COLO668 (cell line): Measurements from ENCODE around the gene LYG1.
"Not testable (repeated sequence)": the region's sequence is repeated elsewhere in the genome, so short reads cannot be mapped to it uniquely, and the experiment has no call there.

Source experiments
- DNase-seq: peaks from one replicate; lab custom pipeline; 2025; ENCODE audit not compliant: unreplicated experiment; lab: John Stamatoyannopoulos, UW

The LYG1 gene

DNA sequence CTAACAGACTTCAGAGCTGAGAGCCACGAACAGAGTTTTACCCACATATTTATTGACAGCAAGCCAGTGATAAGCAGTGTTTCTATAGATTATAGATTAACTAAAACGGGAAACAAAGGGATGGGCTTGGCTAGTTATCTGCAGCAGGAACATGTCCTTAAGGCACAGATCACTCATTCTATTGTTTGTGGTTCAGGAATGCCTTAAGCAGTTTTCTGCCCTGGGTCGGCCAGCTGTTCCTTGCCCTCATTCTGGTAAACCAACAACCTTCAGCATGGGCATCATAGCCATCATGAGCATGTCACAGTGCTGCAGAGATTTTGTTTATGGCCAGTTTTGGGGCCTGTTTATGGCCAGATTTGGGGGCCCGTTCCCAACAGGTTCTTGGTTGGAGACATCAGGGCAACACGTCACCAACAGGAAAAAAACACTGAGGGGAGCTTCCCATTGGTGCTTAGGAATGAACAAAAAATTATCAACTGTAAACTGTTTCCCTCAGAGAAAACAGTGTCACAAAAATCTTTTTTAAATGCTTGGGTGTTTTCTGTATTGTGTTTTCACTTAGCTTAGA is 22.7 kb downstream of the LYG1 start:
- not testable (repeated sequence) for DNase-seq

DNA sequence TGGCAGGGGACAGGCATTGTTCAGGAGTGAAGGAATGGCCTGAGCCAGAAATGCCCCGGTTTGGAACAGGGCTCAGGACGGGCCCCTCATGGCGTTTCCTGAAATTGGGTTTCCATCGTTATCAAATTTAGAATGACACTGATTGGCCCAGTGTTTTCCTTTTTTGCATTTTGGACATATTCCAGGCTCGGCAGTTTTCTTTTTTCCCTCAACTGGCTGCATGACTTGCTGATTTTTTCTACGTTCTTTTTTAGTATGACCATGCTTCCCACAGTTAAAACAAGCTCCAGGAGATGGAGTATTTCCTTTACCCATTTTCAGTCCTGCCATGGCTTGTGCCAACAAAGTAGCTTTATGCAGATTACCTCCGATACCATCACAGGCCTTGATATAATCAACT is 25.1 kb downstream of the LYG1 start:
- DNase-seq, result no peak

DNA sequence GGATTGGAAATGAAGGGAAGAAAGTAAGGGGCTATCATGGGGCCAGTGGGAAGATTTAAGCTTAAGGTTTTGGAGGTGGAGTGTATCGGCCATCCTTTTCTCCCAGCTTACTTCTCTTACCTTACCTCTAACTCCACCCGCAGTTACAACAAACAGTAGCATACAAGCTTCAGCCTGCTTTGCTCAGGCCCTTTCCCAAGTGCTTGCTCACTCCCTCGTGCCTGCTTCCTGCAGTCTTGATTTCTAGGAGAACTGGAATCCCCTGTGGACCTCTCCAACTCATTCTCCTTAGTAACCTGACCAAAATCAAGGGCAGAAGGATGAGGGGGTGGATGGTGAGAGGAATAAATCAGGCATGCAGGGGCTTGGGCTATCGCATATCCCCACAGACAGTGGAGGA is 39.8 kb downstream of the LYG1 start:
- no peak for DNase-seq

DNA sequence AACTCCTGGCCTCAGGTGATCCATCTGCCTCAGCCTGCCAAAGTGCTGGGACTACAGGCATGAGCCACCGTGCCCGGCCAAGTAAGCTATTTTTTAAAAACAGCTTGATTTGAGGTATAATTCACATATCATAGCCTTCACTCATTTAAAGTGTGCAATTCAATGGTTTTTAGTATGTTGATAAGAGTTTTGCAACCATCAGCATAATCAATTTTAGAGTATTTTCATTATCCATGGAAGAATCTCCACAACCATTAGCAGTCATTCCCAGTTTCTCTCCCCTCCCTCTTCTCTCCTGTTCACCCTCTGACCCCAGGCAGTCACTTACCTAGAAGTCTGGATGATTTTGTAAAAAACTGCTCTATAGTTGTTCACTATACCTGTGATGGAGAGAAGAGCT is 40.8 kb downstream of the LYG1 start:
- no peak for DNase-seq

DNA sequence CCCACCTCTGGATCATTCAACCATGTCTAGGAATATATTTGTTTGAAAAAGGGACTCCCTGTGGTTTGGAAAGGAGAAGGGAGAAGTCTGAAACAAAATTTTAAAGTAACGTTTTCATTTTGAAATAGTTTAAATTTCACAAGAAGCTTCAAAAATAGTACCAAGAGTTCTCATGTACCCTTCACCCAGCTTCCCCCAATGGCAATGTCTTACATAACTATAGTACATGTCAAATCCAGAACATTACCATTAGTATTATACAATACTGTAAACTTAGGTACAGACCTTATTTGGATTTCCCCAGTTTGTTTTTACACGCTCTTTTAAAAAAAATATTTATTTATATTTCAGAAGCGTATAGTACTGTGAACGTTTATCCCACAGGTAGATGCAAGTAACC is 41.5 kb downstream of the LYG1 start:
- DNase-seq, result no peak

DNA sequence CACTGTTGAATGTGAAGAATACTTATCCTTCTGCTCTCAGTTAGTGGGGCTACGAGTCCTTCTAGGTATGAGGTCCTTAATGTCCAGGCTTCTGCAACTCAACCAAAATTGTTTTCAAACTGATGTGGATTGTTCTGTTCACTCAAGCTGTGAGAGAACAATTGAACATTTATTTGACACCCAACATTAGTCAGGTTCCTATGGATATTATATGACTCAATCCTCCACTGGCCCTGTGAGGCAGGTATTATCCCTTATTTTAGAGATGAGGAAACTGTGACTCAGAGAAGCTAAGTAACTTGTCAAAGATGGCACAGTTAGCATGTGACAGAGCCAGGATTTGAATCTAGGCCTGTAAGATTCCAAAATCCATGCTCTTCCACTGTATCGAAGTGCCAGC is 44.3 kb downstream of the LYG1 start:
- DNase-seq, result no peak

DNA sequence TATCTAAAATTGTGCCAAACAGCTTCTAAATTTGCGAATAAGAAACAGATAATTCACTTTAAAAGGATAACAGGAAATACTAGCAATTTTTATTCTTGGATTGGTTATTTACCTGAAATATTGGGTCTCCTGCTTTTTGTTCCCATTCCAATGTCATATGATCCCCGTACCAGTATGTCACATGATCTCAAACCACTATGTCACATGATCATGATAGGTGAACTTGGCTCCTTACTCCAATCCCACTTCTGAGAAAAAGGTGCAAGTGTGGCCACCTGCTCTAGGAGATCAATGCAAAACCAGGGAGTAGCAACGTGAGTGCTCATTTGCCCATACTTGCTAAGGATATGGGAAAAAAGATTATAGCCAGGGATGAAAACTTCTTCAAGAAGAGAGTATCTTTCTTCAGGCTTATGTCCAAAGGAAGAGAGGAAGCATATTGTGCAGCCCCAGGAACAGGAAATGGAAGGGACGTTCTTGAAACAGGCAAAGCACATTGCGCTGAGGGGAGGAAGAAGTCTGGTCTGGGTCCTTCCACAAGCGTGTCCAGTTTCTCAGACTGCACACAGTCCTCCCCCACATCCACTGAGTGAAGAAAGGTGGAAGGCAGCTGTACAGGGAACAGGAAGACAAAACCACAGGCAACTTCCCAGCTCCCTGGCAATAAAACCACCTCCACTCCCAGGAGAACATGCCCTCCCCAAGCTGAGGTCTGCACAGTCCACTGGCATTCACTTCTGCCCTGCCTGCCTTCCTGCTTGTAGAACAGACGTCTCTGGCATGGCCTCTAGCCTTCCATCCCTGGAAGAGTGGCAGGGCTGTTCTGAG is 45.3 kb downstream of the LYG1 start, which contains the start of gene LYG2:
TSS of gene LYG2 (minus strand) at position 176 of the 828 bp plus-strand sequence. CDS start 1,406 bp downstream, outside the sequence.
- no peak for DNase-seq

DNA sequence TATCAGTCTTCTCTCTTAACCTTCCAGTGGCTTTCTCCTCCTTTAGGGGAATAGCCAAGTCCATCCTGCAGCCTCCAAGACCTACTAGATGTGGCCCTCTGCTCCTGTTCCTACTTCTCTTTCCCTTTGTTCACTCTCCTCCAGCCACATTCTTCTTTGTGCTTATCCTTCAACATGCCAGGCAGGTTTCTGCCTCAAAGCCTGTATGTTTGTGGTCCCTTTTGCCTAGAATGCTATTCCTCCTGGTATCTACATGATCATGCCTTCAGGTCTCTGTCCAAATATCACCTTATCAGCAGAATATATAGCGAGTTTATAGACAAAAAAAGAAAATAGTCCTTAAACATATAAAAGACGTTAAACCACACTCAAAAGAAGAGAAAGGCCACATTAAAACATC is 51.0 kb downstream of the LYG1 start:
- no peak for DNase-seq

DNA sequence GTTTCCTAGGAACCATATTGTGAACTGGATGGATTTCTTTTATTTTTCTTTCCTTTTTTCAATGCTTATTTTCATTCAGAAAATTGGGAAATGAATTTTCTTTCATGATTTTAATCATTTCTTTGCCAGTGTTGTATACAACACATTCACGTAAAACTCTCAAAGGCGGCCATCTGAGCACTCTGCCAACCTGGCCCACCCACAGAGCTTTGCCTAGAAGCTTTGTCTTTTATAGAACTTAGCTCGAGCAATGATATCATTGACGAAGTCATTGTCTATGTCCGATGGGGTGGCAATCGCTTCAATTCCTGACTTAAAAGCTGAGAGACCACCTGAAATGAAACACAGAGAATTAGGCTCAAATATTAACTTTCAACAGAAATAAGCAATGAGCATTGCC is 58.8 kb downstream of the LYG1 start:
- DNase-seq, result no peak

DNA sequence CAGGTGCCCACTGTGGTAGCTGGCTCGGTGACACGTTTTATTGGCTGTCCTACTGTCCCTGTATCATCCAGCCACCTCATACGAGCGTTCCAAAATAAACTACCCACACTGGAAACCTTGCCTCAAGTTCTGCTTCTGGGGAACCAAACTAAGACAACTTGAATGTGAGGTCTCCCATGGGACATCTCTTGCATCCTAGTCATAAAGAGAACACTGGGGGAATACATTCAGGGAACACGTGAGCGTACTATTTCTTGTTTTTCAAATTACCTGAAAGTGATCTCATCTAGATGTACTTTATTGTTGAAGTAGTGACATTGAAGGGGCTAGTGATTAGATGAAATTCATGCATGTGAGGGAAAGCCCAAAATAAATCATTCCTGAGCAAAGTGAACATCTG is 60.6 kb downstream of the LYG1 start:
- no peak for DNase-seq

DNA sequence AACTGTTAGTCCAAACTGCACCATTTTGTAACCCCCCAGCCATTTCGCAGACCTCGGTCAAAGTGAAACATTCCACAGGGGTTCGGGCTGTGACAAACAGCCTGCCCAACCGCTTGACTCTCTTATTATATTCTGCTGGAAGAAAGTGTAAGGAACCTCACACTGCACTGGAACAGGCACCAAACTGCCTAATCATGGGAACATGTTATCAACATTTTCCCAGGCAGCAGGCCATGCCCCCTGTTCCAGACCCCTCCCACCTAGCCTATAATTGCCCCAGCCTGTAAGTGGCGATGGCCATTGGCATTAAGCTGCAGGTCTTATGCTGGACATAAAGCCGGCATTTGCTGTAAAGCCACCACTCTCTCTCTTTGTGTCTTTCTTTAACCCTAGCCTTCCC is 62.4 kb downstream of the LYG1 start:
- DNase-seq, result no peak
